ENCODE data around the gene PFKFB3. TPM values are rescaled to one million over a fixed set of nuclear protein-coding genes. Genes with fewer than 3 reads are reported as not detected.

The PFKFB3 gene
- total RNA-seq, 4 donors from 2014 or later, result 29.6 to 78.3 (median 38.4) TPM

GRCh38 chr10:6231730-6232129 lies 29.0 kb downstream of the PFKFB3 start:
- peaks cover 0 to 100% of the 10 kb centered on the region in 2 donors for H3K36me3 ChIP-seq
- H3K27ac ChIP-seq, result no peak overlapping the region
- H3K9me3 ChIP-seq, result no peaks in the 10 kb centered on the region
- WGBS, 2 donors (ENCODE audit: low coverage in 1 of 2), result 80 to 83% methylated on average over 4 to 8 of the region's 13 CpGs
- H3K4me3 ChIP-seq, result no peak overlapping the region
- H3K27me3 ChIP-seq, result no peaks in the 10 kb centered on the region
- H3K4me1 ChIP-seq, result no peaks in the 10 kb centered on the region
- no peak for ATAC-seq
- no peak for TF ChIP-seq EP300 (IDR thresholded peaks at IDR 0.05)
- TF ChIP-seq POLR2A (IDR thresholded peaks at IDR 0.05), result no peak
- TF ChIP-seq, protein P1, sequence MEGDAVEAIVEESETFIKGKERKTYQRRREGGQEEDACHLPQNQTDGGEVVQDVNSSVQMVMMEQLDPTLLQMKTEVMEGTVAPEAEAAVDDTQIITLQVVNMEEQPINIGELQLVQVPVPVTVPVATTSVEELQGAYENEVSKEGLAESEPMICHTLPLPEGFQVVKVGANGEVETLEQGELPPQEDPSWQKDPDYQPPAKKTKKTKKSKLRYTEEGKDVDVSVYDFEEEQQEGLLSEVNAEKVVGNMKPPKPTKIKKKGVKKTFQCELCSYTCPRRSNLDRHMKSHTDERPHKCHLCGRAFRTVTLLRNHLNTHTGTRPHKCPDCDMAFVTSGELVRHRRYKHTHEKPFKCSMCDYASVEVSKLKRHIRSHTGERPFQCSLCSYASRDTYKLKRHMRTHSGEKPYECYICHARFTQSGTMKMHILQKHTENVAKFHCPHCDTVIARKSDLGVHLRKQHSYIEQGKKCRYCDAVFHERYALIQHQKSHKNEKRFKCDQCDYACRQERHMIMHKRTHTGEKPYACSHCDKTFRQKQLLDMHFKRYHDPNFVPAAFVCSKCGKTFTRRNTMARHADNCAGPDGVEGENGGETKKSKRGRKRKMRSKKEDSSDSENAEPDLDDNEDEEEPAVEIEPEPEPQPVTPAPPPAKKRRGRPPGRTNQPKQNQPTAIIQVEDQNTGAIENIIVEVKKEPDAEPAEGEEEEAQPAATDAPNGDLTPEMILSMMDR (IDR thresholded peaks at IDR 0.05), result no peak
- no peak for TF ChIP-seq POLR2AphosphoS5 (IDR thresholded peaks at IDR 0.05)

DNA sequence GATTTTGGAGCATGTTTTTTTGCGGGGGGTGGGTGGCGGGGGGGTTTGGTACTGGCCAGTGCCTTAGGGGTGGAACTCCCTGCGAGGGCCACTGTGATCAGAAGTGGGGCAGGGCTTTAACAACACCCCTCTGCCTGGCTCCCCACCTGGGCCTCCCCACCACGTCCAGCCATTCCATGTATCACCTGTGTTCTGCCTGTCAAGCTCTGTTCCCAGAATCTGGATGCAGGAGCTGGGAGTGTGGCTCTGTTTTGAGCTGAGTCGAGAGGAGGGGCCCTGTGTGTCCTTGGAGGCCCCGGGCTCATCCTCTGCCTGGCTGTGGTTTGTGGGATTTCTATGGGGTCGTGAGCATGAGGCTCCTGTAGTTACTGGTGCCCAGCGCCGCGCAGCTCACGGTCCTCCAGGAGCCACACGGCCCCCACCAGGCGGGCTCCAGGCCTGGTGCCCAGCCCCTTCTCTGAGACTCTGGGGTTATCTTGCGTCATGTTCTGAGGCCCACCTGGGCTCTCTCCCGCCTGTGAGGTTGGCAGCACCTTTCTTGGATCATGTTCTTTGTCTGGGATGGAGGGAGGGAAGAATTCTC lies 29.6 kb downstream of the PFKFB3 start:
- Histone ChIP-seq H3K4me3 (no peak overlapping the region), H3K27me3 (no peaks in the 10 kb centered on the region), H3K36me3 (peaks cover 0 to 100% of the 10 kb centered on the region in 2 donors), H3K4me1 (no peaks in the 10 kb centered on the region), H3K9me3 (no peaks in the 10 kb centered on the region), H3K27ac (no peak overlapping the region)
- no peak for ATAC-seq
- TF ChIP-seq, protein P1 (IDR thresholded peaks at IDR 0.05), result no peak
- TF ChIP-seq EP300 (IDR thresholded peaks at IDR 0.05), result no peak
- TF ChIP-seq POLR2AphosphoS5 (IDR thresholded peaks at IDR 0.05), result no peak
- TF ChIP-seq POLR2A (IDR thresholded peaks at IDR 0.05), result no peak
- no CpG with 5 or more reads among the region's 15 CpGs for WGBS, 2 donors (ENCODE audit: low coverage in 1 of 2)

GRCh38 chr10:6232846-6233724 lies 30.4 kb downstream of the PFKFB3 start:
- Histone ChIP-seq H3K27me3 (no peaks in the 10 kb centered on the region), H3K9me3 (no peaks in the 10 kb centered on the region), H3K4me1 (no peaks in the 10 kb centered on the region), H3K27ac (no peak overlapping the region), H3K36me3 (peaks cover 0 to 92% of the 10 kb centered on the region in 2 donors), H3K4me3 (no peak overlapping the region)
- WGBS, 2 donors (ENCODE audit: low coverage in 1 of 2), result 84 to 86% methylated on average over 7 to 10 of the region's 28 CpGs
- ATAC-seq, result no peak
- no peak for TF ChIP-seq POLR2AphosphoS5 (IDR thresholded peaks at IDR 0.05)
- TF ChIP-seq, protein P1 (IDR thresholded peaks at IDR 0.05), result no peak
- TF ChIP-seq POLR2A (IDR thresholded peaks at IDR 0.05), result no peak
- TF ChIP-seq EP300 (IDR thresholded peaks at IDR 0.05), result no peak

DNA sequence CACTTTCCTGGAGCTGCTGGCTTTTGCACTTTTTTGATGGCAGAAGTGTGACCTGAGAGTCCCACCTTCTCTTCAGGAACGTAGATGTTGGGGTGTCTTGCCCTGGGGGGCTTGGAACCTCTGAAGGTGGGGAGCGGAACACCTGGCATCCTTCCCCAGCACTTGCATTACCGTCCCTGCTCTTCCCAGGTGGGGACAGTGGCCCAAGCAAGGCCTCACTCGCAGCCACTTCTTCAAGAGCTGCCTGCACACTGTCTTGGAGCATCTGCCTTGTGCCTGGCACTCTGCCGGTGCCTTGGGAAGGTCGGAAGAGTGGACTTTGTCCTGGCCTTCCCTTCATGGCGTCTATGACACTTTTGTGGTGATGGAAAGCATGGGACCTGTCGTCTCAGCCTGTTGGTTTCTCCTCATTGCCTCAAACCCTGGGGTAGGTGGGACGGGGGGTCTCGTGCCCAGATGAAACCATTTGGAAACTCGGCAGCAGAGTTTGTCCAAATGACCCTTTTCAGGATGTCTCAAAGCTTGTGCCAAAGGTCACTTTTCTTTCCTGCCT lies 31.1 kb downstream of the PFKFB3 start:
- Histone ChIP-seq H3K4me1 (no peaks in the 10 kb centered on the region), H3K9me3 (no peaks in the 10 kb centered on the region), H3K4me3 (no peak overlapping the region), H3K36me3 (peaks cover 0 to 85% of the 10 kb centered on the region in 2 donors), H3K27me3 (no peaks in the 10 kb centered on the region), H3K27ac (no peak overlapping the region)
- TF ChIP-seq POLR2A (IDR thresholded peaks at IDR 0.05) (no peak), EP300 (IDR thresholded peaks at IDR 0.05) (no peak), POLR2AphosphoS5 (IDR thresholded peaks at IDR 0.05) (no peak)
- TF ChIP-seq, protein P1 (IDR thresholded peaks at IDR 0.05), result no peak
- no peak for ATAC-seq
- 80% methylated on average over 1 of the region's 11 CpGs; no CpG with 5 or more reads in 1 of the 2 donors for WGBS, 2 donors (ENCODE audit: low coverage in 1 of 2)

Measured in gastroesophageal sphincter (tissue), 4 donors.